Measurements from ENCODE around the gene RBL1.
A peak's percentile ranks its signal among the peaks of the same experiment; 100 is the strongest.
"Not testable (repeated sequence)": the region's sequence is repeated elsewhere in the genome, so short reads cannot be mapped to it uniquely, and the experiment has no call there.

Gene RBL1

DNA sequence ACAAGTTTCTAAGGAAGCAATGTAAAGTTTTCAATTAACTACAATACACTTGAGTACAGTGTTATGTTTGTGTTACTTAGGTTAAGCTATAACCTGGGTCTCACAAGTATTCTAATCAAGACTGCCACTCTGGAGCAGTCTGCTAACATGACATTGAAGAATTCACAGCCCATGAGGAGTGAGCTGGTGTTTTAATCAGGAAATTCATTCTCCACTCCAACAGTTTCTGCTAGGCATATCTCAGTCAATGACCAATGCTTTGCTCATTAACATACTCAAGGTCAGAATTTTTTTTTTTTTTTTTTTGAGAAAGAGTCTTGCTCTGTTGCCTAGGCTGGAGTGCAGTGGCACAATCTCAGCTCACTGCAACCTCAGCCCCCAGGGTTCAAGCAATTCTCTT lies 84.7 kb downstream of the RBL1 start:
- DNase-seq (ENCODE audit: extremely low spot score), result no peak
- CTCF ChIA-PET, result no interaction called here
- TF ChIP-seq LEF1 (IDR thresholded peaks at IDR 0.05; ENCODE audit: borderline replicate concordance), result no peak
- TF ChIP-seq, protein P1, sequence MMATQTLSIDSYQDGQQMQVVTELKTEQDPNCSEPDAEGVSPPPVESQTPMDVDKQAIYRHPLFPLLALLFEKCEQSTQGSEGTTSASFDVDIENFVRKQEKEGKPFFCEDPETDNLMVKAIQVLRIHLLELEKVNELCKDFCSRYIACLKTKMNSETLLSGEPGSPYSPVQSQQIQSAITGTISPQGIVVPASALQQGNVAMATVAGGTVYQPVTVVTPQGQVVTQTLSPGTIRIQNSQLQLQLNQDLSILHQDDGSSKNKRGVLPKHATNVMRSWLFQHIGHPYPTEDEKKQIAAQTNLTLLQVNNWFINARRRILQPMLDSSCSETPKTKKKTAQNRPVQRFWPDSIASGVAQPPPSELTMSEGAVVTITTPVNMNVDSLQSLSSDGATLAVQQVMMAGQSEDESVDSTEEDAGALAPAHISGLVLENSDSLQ (IDR thresholded peaks at IDR 0.05), result no peak
- TF ChIP-seq ELF4 (IDR thresholded peaks at IDR 0.05), result no peak
- TF ChIP-seq FOXA1 (IDR thresholded peaks at IDR 0.05), result no peak
- no peak for TF ChIP-seq SP1 (IDR thresholded peaks at IDR 0.05)
- no peak for TF ChIP-seq FOXK2 (IDR thresholded peaks at IDR 0.05)
- no peak for TF ChIP-seq ARNT (IDR thresholded peaks at IDR 0.05)
- no peak for TF ChIP-seq L3MBTL2 (conservative IDR thresholded peaks at IDR 0.05)
- TF ChIP-seq SUZ12 (IDR thresholded peaks at IDR 0.05), result no peak
- no peak for TF ChIP-seq FOXM1 (IDR thresholded peaks at IDR 0.05; ENCODE audit: borderline replicate concordance)
- TF ChIP-seq CTBP1 (IDR thresholded peaks at IDR 0.05; ENCODE audit: borderline replicate concordance), result no peak
- TF ChIP-seq ZNF384 (IDR thresholded peaks at IDR 0.05), result no peak
- no peak for TF ChIP-seq NFRKB (IDR thresholded peaks at IDR 0.05)
- no peak for TF ChIP-seq HDGF (IDR thresholded peaks at IDR 0.05; ENCODE audit: borderline replicate concordance)
- no peak for TF ChIP-seq TARDBP (IDR thresholded peaks at IDR 0.05)
- TF ChIP-seq BHLHE40 (IDR thresholded peaks at IDR 0.05; ENCODE audit: borderline replicate concordance), result no peak
- POLR2A ChIA-PET, result no interaction called here

DNA sequence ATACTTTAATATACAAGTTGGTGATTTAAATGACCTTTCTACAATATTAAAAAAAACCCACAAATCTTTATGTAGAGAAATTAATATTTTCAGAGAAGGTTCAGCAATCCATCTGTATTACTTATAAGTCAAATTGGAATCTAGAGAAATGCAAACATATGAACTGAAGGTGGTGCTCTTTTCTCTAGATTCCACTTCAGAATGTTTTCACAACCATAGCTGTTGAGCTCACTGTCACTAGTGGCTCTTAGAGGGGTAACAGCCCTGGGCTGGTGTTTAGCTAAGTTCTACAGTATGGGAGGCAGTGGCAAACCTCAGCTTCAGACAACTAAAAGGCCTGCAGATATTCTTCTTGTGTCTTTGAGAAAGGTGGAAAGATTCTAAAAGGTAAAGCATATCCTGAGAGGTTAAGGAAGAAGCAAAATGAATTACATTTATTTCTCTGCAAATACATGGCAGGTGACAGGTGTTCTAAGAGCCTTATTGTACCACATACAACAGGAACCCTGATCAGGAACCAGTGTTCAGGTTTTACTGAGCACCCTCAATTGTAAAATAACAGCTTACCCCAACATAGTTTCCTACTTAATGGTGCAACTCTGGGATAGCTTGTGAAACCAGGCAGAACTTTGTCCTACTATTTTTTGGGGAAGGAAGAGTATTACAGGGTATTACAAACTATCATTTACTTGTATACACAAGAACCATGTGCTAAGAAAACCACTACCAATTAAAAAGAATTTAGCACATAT lies 87.7 kb downstream of the RBL1 start:
- ChIA-PET CTCF (no interaction called here), POLR2A (no interaction called here)
- DNase-seq (ENCODE audit: extremely low spot score), result peak; percentile 16
- no peak for TF ChIP-seq FOXK2 (IDR thresholded peaks at IDR 0.05)
- TF ChIP-seq SUZ12 (IDR thresholded peaks at IDR 0.05), result no peak
- no peak for TF ChIP-seq L3MBTL2 (conservative IDR thresholded peaks at IDR 0.05)
- no peak for TF ChIP-seq FOXM1 (IDR thresholded peaks at IDR 0.05; ENCODE audit: borderline replicate concordance)
- TF ChIP-seq HDGF (IDR thresholded peaks at IDR 0.05; ENCODE audit: borderline replicate concordance), result no peak
- no peak for TF ChIP-seq LEF1 (IDR thresholded peaks at IDR 0.05; ENCODE audit: borderline replicate concordance)
- TF ChIP-seq, protein P1 (IDR thresholded peaks at IDR 0.05), result no peak
- no peak for TF ChIP-seq BHLHE40 (IDR thresholded peaks at IDR 0.05; ENCODE audit: borderline replicate concordance)
- no peak for TF ChIP-seq SP1 (IDR thresholded peaks at IDR 0.05)
- TF ChIP-seq FOXA1 (IDR thresholded peaks at IDR 0.05), result no peak
- TF ChIP-seq TARDBP (IDR thresholded peaks at IDR 0.05), result no peak
- no peak for TF ChIP-seq ELF4 (IDR thresholded peaks at IDR 0.05)
- no peak for TF ChIP-seq ARNT (IDR thresholded peaks at IDR 0.05)
- TF ChIP-seq ZNF384 (IDR thresholded peaks at IDR 0.05), result no peak
- no peak for TF ChIP-seq CTBP1 (IDR thresholded peaks at IDR 0.05; ENCODE audit: borderline replicate concordance)
- TF ChIP-seq NFRKB (IDR thresholded peaks at IDR 0.05), result no peak

DNA sequence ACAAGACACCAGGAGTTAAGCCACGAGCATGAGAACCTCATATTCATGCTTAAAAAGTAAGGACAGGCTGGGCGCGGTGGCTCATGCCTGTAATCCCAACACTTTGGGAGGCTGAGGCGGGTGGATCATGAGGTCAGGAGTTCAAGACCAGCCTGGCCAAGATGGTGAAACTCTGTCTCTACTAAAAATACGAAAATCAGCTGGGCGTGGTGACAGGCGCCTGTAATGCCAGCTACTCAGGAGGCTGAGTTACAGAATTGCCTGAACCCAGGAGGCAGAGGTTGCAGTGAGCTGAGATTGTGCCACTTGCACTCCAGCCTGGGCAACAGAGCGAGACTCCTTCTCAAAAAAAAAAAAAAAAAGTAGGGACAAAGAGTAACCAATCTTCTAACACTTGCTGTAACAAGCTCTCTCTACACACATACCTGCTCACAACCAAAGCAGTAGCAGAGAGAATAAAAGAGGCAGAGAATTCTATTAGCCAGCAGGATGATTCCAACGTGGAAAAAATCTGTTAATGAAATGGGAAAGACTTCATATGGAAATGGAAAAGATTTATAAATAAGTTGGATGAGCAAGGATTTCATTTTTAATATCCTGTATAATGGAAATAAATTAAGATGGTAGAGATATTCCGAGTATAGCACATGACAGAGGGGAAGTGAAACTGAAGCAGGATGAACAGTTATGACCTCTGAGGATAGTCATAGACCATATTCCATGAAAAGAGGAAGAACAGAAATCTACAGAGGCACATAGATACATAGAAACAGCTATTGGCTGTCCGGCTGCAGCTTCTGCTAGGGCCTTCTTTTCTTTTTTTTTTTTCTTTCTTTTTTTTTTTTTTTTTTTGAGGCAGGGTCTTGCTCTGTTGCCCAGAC lies 90.5 kb downstream of the RBL1 start:
- CTCF ChIA-PET, POLR2A ChIA-PET: not testable (repeated sequence)

DNA sequence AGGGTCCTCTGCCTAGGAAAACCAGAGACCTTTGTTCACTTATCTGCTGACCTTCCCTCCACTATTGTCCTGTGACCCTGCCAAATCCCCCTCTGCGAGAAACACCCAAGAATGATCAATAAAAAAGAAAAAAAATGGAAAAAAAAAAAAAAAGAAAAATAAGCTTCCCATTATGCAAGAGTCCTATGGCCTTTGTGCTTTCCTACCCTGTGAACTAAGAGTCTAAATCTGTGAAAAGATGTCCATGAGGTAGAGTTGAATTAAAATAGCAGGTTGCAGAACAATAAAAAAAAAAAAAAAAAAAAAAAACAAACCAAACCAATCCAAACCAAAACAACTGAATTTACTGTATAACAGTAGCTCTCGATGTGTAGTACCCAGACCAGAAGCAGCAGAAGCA lies 94.2 kb downstream of the RBL1 start:
- DNase-seq (ENCODE audit: extremely low spot score); POLR2A ChIA-PET; CTCF ChIA-PET: not testable (repeated sequence)

More for the DNA sequence above, 90.5 kb downstream of the RBL1 start:
- not testable (repeated sequence) for DNase-seq (ENCODE audit: extremely low spot score)

DNA sequence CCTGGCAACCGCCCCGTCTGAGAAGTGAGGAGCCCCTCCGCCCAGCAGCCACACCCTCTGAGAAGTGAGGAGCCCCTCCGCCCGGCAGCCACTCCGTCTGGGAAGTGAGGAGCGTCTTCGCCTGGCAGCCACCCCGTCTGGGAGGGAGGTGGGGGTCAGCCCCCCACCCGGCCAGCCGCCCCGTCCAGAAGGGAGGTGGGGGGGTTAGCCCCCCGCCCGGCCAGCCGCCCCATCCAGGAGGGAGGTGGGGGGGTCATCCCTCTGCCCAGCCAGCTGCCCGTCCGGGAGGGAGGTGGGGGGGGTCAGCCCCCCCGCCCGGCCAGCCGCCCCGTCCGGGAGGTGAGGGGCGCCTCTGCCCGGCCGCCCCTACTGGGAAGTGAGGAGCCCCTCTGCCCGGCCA lies 95.6 kb downstream of the RBL1 start:
- POLR2A ChIA-PET; CTCF ChIA-PET; DNase-seq (ENCODE audit: extremely low spot score): not testable (repeated sequence)

DNA sequence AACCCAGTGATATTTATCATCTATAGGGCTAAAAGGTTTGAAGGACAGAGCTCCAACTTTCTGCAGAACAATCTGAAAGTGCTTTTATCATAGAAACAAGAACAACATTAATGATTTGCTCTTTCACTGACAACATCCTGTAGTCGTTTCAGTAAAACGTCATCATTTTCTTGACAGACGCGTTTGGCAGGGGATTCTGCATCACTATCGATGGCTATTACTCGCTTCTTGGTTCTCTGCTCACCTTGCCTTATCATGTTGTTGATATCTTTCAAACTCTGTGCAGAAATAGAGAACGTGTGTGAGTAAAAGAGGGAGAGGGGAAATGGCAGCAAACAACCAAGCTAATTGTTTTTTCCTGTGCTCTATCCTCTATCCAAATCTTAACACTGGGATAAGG lies 97.1 kb downstream of the RBL1 start:
- TF ChIP-seq, protein P1 (IDR thresholded peaks at IDR 0.05), result no peak
- TF ChIP-seq ZNF384 (IDR thresholded peaks at IDR 0.05), result no peak
- TF ChIP-seq BHLHE40 (IDR thresholded peaks at IDR 0.05; ENCODE audit: borderline replicate concordance), result no peak
- TF ChIP-seq FOXA1 (IDR thresholded peaks at IDR 0.05), result no peak
- no peak for TF ChIP-seq TARDBP (IDR thresholded peaks at IDR 0.05)
- TF ChIP-seq NFRKB (IDR thresholded peaks at IDR 0.05), result no peak
- TF ChIP-seq SP1 (IDR thresholded peaks at IDR 0.05), result no peak
- no peak for TF ChIP-seq ELF4 (IDR thresholded peaks at IDR 0.05)
- no peak for TF ChIP-seq FOXM1 (IDR thresholded peaks at IDR 0.05; ENCODE audit: borderline replicate concordance)
- TF ChIP-seq HDGF (IDR thresholded peaks at IDR 0.05; ENCODE audit: borderline replicate concordance), result no peak
- no peak for TF ChIP-seq LEF1 (IDR thresholded peaks at IDR 0.05; ENCODE audit: borderline replicate concordance)
- no peak for TF ChIP-seq L3MBTL2 (conservative IDR thresholded peaks at IDR 0.05)
- no peak for DNase-seq (ENCODE audit: extremely low spot score)
- POLR2A ChIA-PET, result no interaction called here
- CTCF ChIA-PET, result no interaction called here

Measured in HEK293T (cell line).